Midbrain (tissue), 1 donor: ENCODE results near the gene AAR2.

Source experiments
- DNase-seq: peaks from one replicate; lab custom pipeline; 2025; lab: John Stamatoyannopoulos, UW

The AAR2 gene

GRCh38 chr20:36260316-36260715 lies 24.0 kb downstream of the AAR2 start:
- DNase-seq = no peak

- DNase-seq = no peak
Observed at GRCh38 chr20:36261389-36262105, 25.3 kb downstream of the AAR2 start.

GRCh38 chr20:36262440-36262839 lies 26.2 kb downstream of the AAR2 start:
- DNase-seq = no peak

- DNase-seq = no peak
Observed at GRCh38 chr20:36264426-36265246, 28.4 kb downstream of the AAR2 start.

GRCh38 chr20:36266189-36266588 lies 29.9 kb downstream of the AAR2 start:
- DNase-seq = no peak

GRCh38 chr20:36267605-36268381 lies 31.5 kb downstream of the AAR2 start:
- no peak for DNase-seq

- no peak for DNase-seq
Observed at GRCh38 chr20:36268440-36269342, 32.4 kb downstream of the AAR2 start.

GRCh38 chr20:36269507-36269906 lies 33.2 kb downstream of the AAR2 start:
- DNase-seq = no peak

- DNase-seq = no peak
Observed at GRCh38 chr20:36270744-36271638, 34.7 kb downstream of the AAR2 start.

GRCh38 chr20:36271639-36272546 lies 35.6 kb downstream of the AAR2 start:
- no peak for DNase-seq

- no peak for DNase-seq
Observed at GRCh38 chr20:36272547-36273220, 36.4 kb downstream of the AAR2 start.

- no peak for DNase-seq
Observed at GRCh38 chr20:36273414-36274180, 37.3 kb downstream of the AAR2 start.

- no peak for DNase-seq
Observed at GRCh38 chr20:36274181-36274841, 38.0 kb downstream of the AAR2 start.

- no peak for DNase-seq
Observed at GRCh38 chr20:36275011-36275410, 38.7 kb downstream of the AAR2 start.

- no peak for DNase-seq
Observed at GRCh38 chr20:36275441-36276189, 39.3 kb downstream of the AAR2 start.

- DNase-seq = no peak
Observed at GRCh38 chr20:36277546-36277945, 41.3 kb downstream of the AAR2 start.

- DNase-seq = no peak
Observed at GRCh38 chr20:36279362-36279761, 43.1 kb downstream of the AAR2 start.
